ENCODE data around the gene SYTL4.
A peak's percentile ranks its signal among the peaks of the same experiment; 100 is the strongest.

SYTL4 gene

DNA sequence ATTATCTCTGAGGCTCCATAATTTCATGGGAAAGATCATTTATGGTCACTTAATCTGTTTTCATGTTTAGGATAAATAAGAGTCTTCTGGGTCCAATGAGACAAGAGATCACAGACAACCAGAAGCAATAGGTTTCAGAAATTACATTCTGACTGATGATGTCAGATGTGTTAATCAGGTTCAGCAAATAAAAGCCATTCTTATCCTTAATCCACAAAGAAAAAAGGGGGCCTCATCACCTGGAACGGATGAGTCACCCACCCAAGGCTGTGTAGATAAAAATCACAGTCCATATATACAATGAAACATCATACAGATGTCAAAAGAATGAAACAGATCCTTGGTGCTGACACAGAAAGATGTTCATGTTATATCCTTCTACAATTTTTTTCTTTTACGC lies 36.6 kb downstream of the SYTL4 start:
- no peak for DNase-seq (ENCODE audit: low spot score)

DNA sequence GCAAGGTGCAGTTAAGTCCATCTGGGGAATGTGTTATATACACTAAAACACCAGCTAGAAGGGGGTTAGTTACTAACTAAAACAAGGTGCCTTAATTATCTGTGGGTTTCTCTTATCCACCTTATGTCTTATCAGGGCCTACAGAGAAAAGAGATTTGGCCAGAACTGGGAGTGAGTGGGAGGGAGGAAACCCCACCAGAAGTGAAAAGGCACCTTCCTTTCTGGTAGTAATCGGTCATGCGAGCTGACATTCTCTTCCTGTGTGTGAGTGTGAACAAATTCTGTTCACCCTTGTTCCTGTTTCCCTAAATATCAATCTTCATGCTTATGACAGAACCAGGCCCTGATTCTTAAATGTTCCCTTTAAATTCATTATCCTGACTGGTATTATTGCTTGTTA lies 44.4 kb downstream of the SYTL4 start:
- DNase-seq (ENCODE audit: low spot score) = no peak

DNA sequence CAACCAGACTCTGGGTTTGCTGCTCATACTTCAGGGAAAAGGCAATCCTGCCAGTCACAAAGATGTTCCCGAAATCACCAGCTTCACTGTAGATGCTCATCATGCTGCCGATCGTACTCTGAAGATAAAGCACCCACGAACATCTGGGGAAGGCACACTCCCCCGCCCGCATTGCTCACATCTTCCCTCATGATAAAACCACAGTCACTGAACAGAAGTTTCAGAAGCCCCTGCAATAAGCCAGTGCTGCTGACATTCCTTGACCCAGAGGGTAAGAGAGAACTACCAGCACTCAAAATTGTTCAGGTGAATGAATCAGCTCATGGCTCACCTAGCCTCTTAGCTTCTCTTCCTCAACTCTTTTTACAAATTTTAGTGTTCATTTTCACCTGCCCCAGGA lies 44.8 kb downstream of the SYTL4 start:
- no peak for DNase-seq (ENCODE audit: low spot score)

DNA sequence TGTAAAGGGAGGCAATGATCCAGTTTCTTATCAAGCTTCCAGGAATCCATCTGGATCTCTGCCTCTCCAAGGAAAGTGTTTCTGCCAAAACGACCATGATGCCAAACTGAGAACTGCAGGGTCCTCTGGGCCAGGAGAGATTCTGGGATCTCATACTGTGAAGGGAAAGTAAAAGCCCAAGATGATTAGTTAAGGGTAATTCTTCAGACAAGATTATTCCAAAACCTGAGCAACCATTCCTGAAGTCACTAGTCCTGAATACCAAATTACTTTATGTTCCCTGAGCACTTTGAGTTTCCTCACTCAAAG lies 46.0 kb downstream of the SYTL4 start:
- no peak for DNase-seq (ENCODE audit: low spot score)

DNA sequence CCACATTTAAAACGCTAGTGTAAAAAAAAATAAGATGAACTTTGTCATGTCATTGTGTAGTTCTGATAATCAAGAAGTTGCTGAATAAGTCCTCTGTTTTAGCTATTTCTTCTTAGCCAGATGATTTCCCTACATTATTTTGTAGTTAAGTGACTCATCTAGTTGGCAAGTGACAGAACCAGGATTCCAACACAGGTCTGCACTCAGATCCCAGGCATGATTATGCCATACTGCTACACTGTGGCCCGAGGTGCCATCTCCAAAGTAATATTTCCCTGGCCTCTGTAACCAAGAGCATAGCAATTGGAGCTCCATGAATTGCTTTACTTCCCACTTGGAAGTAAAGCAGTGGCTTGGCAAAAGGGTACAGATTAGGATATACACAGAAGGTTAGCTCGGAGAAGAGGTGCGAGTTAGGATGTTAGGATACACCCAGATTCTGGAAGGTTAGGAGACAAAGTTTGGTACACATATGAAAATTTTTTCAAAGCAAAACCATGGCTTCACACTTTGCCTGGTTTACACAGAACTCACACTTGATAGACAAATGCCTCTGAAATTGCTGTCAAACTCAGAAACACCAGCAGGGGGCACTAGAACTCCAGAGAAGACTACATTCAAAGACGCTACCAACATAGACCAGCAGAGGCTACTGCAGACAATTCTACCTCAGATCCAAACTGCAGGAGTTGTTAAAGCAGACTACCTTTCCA lies 46.5 kb downstream of the SYTL4 start:
- DNase-seq (ENCODE audit: low spot score) = peak; percentile 78

DNA sequence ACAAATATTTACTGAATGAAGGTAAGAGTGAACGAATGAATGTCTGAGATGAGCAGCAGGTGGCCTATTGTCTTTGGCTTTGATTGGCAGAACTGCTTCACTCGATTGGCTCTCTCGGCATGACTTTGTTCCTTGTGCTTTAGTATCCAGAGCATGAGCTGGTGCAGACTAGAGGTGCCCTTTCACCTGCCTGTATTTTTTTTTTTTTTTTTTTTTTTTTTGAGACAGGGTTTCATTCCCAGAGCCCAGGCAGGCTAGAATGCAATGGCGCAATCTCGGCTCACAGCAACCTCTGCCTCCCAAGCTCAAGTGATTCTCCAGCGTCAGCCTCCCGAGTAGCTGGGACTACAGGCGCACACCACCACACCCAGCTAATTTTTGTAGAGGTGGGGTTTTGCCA lies 49.0 kb downstream of the SYTL4 start:
- DNase-seq (ENCODE audit: low spot score) = no peak

DNA sequence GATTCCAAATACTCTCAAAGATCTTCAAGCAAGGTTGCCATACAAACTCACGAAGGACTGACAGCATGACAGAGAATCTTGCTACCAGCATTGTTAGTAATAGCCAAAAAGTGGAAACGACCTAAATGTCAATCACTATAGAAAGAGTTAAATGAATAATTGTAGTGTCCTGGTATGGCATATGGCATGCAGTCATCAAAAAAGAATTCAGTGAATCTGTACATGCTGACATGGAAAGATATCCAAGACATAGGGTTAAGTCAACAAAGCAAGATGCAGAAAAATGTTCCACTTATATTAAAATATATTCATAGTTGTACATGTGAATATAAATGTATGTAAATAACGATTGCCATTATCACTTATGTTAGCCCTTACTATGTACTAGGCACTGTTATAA lies 50.3 kb downstream of the SYTL4 start:
- DNase-seq (ENCODE audit: low spot score) = no peak

DNA sequence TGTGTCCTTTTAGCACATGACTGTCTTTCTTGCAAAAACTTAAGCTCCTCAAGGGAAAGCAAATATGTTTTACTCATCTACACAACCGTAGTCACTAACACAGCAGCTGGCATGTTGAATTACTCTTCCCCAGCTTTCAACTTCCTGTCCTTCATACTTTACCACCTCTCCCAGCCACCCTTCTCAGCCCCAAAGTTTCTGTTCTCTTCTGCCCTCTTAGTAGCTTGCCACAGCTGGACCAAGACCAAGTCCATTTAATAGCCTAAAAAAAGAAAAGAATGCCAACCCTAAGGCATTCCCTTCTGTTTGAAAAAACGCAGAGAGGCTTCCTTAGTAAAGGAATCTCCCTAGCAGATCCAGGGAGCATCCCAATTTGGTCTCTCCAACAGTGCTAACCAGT lies 51.2 kb downstream of the SYTL4 start:
- DNase-seq (ENCODE audit: low spot score) = no peak

DNA sequence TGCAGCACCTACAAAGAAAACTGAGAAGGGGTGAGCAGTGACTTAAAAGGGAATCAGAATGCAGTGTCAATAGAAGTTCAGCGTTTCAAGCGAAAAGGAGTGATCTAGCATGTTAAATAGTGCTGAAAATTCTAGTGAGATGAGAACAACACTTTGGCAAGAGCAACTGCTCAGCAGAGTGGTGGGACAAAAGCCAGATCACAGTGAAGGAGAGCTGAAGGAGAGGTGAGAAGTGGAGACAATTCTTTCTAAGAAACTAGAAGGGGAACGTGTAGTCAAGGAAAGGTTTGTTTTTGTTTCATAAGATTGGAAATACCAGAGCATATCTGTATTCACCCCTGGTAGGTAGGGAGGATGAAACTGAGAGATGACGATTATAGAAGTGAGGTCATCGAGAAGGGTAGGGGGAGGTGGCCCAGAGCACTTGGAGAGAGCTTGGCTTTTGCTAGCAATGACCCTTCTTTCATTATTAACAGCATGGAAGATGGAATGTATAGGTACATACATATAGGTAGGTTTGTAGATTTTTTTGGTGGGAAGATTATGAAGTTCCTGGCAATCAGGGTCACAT lies 54.2 kb downstream of the SYTL4 start:
- DNase-seq (ENCODE audit: low spot score) = no peak

DNA sequence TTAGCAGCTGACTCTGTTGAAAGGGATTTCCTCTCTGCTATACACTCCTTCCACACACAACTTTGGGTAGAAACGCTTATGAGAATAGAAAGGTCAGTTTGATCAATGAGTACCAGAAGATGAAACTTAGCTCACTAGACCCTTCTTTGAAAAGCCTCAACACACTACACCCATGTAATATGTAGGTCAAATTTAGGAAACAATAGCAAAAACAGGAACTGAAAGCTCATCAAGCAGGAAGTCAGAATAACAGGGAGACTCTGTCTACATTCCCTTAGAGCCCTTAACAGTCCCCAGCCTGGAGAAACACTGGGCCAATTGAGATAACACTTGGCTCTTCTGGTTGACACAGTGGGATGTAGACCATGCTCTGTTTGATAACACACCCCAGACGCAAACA lies 57.2 kb downstream of the SYTL4 start:
- DNase-seq (ENCODE audit: low spot score) = no peak

DNA sequence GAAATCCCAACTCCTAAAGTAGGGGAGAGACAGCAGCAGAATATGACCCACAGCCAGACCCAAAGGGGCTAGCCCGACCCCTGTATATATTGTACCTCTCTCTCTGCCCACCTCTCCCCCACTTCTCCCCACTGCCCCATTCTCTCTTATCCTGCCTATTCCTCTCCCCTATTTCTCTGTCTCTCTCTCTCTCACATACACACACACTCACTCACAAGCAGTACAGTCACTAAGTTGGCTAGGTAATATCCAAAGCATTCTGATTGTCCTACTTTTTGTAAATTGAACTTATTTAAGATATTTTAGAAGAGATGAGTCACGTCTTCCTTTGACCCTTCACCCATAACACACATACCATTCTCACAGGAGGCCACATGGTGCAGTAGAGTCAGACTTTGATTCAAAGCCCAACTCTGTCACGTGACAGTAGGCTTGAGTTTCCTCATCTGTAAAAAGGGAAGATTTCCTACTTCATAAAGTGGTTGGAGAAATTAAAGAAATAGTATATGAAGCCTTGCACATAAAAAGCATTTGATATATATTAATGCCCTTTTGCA lies 58.4 kb downstream of the SYTL4 start:
- DNase-seq (ENCODE audit: low spot score) = no peak

DNA sequence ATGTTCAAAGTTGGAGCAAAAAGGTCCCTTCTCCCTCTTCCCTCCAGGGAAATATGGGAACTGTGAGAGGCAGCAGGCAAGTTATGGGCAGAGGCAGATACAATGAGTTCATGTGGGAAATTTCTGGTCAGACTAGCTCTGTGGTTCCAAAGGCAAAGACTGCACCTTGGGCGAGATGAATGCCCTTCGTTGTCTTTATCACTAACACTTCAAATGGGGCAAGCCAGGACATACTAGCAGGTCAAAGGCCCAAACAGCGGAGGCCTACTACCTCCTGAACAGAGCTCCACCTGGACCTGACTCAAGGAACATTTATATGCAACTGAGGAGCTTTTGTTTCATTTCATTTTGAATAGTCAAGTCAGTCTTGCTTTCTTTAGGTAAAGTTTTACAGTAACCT lies 59.0 kb downstream of the SYTL4 start:
- DNase-seq (ENCODE audit: low spot score) = no peak

DNA sequence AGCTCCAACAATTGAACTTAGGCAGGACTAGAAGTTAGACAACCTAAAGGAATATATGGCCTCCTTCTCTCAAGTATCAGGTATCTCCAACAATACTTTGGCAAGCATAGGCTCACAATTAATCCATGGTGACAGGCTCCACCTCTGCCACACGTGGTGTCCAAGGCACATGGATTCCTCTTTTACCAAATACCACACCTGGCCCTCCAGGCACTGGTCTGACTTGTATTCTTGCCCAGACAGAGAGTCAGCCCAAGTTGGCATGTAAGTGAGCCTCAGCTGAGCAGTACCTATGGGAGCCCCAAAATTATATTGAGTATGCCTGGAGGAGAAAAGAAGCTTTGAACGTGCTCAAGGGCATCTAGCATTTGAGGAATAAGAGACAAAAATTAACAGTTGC lies 68.3 kb downstream of the SYTL4 start:
- no peak for DNase-seq (ENCODE audit: low spot score)

DNA sequence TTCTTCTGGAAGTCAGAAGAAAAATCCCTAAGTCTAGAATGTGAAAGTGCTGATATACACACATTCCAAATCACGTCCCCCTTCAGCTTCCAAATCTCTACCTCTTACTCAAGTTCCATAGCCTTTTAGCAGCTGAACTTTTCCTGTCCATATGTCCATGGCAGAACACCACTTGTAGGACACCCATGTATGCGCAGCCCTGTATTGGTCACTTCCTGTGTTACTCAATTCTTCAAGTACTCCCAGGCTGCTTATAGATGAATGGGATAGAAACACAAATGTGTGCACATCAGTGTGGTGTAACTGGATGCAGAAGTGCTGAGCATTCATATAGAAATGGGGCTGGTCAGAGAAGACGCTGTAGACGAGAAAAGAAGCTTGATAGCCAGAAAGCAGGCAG lies 69.1 kb downstream of the SYTL4 start:
- no peak for DNase-seq (ENCODE audit: low spot score)

DNA sequence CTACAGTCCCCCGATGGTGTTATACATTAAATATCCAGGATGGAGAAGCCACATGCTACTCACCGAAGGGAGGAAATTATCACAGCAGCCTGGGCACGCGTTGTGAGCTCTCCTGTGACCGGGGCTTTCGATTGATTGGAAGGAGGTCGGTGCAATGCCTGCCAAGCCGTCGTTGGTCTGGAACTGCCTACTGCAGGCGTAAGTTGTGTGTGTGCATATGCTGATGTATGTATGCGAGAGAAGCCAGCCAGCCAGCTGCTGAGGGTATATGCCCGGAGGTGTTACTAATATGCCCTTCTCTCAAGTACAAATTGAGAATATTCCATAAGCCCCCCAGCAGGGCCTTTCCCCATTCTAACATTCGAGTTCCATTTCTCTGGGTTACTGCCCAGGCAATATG lies 69.8 kb downstream of the SYTL4 start:
- no peak for DNase-seq (ENCODE audit: low spot score)

DNA sequence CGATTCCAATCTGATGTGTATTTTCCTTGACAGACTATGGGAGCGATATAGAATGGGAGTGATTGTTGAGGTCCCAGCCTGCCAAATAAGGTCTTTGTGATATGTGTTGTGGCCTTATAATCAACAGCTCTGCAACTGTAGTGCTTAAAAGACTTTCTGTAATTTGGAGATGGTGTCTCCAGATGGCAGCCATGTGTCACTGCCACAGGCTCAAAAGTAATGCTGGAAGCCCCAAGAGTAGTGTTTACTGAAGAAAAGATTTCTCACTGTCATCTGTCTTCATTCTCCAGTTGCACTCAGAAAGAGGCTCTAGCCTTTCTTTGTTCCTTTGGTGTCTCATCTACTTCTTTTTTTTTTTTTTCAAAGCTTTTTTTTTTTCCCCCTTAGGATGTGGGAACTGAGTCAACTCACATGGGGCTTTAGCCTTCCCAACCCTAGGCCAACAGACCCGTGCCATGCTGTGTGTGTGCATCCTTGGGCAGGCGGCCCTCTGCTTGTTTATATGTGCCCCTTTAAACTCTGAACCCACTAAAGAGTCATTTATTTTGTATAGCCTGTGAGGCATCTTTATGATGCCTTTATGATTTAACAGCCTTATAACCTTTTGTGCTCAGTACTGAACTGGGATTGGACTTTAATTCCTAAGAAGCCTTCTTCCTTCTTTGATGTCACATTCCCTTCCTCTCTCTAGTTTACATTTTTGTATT lies 72.3 kb downstream of the SYTL4 start:
- no peak for DNase-seq (ENCODE audit: low spot score)

DNA sequence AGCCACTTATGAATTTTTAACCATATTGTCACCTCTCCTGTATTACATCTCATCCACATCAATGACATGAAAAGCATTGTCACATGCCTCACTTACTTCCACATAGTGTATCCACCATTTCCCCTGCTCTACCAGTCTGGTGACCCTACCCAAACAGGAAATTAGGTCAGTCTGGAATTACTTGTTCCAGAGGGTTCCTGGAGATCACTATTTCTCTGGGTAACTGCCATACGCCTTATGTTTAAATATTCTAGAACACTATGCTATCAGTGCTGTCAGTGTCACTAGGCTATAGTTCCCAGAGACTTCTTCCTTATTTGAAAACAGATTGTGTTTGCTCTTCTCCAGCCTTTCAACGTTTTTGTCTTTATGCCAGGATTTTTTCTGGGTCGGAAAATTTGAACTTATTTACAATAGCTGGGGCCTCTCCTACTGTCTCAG lies 73.0 kb downstream of the SYTL4 start:
- DNase-seq (ENCODE audit: low spot score) = no peak

DNA sequence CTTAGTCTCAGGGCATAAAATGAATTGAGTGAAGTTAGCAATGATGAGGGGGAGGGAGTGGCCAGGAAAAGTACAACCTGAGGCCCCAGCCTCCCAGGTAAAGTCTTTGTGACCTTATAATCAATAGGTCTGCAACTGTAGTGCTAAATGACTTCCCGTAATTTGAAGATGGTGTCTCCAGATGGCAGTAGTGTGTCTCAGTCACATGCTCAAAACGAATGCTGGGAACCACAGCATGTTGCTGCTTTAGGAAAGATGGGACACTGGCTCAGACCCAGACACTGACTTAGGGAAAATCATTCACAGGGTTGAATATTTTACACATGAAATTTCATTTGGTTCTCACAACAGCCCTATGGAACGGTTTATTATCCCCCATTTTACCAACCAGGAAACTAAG lies 77.7 kb downstream of the SYTL4 start:
- no peak for DNase-seq (ENCODE audit: low spot score)

DNA sequence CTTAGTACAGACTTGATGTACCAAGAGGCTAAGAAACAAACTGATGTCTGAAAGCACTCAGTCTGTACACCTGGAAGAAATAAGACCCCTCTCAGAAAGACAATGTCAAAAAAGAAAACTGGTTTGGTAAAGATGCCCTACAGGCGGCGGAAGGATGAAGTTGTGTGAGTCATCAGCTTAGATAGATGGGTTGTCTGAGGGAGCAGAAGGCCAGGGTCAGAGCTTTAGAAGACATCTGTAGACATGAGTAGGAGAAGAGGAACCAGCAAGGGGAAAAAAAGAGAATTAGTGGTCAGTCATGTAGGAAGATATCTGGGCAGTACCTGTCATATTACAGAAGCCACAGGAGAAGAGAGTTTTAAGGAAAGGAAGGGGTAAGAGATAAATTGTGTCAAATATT lies 79.7 kb downstream of the SYTL4 start:
- DNase-seq (ENCODE audit: low spot score) = no peak

DNA sequence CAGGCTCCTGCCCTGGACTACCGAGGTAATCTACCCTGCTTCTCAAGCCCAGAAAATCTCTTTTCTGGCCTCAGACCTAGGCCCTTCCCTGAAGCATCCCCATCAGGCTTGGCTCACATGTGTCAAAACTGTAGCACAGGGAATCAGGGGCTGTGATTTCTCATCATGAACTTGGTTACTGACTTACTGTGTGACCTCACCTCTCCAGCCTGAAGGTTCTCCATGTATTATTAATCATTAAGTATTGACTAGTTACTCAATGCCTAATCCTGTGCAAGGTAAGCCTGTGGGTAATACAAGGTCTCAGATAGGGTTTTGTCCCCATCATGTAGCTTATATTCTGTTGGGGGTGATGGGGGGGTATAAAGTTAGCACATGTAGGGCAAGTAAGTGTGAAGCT lies 81.1 kb downstream of the SYTL4 start:
- no peak for DNase-seq (ENCODE audit: low spot score)

DNA sequence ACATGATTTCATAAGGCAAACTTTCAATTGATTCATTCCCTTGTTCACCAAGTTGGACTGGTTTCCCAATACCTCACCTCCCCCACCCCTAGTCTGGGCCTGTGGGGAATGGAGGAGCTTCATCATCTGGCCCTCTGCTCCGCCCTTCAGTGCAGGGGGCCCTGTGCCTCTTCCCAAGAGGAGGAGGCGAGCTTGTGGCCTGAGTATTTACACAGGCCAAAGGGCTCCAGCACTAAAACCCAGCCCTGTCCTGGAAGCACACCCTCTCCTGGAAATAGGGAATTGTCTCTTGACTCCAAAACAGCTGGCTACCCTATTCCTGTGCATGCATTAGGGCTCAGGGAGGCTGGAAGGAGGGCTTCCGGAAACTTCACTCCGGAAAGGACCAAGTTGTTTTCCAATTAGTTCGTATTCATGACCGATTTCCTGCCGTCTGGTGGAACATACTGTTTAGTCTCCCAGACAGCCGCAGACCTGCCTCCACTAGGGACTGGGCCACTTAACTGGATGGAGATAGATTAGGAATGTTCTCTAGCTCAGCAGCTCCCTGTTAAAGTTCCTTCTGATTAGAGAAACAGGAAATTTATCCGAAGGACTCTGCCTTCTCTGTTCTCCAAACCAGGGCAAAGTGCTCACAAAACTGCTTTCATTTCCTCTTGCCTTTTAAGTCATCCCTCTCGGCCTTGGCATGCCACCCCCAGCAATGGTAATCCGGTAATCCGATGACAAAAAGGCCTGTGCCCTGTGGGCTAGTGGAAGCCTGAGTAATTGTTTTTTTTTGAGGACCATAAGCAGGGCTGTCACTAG lies 82.2 kb downstream of the SYTL4 start:
- DNase-seq (ENCODE audit: low spot score) = no peak

Measured in Ammon's horn (tissue), 1 donor.